Activated CD8-positive, alpha-beta memory T cell treated with anti-CD3 and anti-CD28 coated beads for 4 hours (primary cell): ENCODE results near the gene MBD3L1.

ENCODE experiments used
- DNase-seq, 2 donors: peaks; one replicate each; pipeline ENCODE4 v3.0.0-alpha.2; 2020; ENCODE audit warnings: low read depth in 2 of 2

The MBD3L1 gene

DNA sequence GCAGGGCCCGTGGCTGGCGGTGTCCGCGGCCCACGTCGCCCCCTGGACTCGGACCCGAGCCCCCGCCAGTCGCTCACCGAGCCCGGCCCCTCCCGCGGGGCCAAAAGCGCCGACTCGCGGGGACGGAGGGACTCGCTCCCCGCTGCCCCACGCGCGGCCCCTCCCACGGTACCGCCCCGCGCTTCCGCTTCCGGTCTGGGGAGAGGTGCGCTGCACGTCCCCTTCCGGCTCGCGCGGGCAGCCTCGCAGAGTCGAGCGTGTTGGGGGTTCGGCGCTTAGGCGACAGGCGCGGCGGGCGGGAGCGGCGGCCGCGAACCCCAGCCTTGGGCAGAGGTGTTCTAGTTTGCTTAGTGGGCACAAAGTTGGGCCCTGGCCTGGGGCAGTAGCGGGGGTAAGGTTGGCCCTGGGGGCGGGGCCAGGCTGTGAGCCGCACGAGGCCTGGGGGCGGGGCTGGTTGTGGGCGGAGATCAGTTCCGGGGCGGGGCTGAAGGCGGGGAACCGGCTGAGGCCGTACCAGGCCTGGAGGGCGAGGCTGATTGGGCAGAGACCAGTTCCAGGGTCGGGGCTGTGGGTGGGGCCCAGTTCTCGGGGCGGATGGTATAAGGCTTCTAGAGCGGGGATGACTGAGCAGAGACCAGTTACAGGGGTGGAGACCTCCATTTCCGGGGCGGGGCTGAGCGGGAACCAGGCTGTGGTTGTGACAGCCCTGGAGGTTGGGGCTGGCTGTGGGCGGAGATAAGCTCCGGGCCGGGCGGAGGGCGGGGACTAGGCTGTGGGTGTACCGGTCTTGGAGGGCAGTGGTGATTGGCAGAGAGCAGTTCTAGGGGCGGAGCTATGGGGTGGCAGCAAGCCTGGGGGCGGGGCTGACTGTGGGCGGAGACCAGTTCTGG, at the start of gene MBD3L1, which contains the start of gene ZNF558:
MBD3L1 (plus strand) TSS at position 246 of the 890 bp plus-strand sequence. CDS start 10,302 bp downstream, outside the sequence.
ZNF558 (minus strand) TSS at position 173 of the 890 bp plus-strand sequence. CDS start 9,645 bp downstream, outside the sequence.
- DNase-seq, result peak; percentile 97 to 99

- no peak for DNase-seq
These were observed 37.4 kb upstream of the MBD3L1 start for GRCh38 chr19:8794823-8795222.

- no peak for DNase-seq
These were observed 25.5 kb upstream of the MBD3L1 start for GRCh38 chr19:8806661-8807060.

DNA sequence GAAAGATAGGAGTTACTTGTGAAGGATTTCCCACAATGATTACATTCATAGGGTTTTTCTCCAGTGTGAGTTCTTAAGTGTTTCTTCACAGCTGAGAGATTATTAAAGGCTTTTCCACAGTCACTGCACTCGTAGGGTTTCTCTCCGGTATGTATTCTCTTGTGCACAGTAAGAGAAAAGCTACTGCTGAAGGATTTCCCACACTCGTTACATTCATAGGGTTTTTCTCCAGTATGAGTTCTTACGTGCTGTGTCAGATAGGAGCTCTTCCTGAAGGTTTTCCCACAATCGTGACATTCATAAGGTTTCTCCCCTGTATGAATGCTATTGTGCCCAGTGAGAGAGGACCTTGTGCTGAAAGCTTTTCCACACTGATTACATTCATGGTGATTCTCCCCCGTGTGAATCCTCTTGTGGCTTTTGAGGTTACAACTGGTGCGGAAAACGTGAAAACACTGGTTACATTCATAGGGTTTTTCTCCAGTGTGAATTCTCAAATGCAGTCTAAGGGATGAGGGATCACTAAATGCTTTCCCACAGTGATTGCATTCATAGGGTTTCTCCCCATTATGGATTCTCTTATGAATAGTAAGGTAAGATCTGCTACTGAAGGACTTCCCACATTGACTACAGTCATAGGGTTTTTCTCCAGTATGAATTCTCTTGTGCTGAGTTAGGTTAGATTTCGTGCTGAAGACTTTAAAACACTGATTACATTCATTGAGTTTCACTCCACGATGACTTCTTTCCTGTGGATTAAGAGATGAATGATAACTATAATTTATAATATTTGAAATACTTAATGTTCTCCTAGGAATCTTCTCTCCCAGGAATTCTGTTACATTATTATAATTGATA, 20.6 kb upstream of the MBD3L1 start:
- DNase-seq, result no peak

- DNase-seq, result no peak
These were observed 18.0 kb upstream of the MBD3L1 start for GRCh38 chr19:8814176-8814575.

GRCh38 chr19:8815780-8816179, 16.4 kb upstream of the MBD3L1 start:
- DNase-seq, result no peak

GRCh38 chr19:8820234-8820633, 11.9 kb upstream of the MBD3L1 start:
- no peak for DNase-seq

DNA sequence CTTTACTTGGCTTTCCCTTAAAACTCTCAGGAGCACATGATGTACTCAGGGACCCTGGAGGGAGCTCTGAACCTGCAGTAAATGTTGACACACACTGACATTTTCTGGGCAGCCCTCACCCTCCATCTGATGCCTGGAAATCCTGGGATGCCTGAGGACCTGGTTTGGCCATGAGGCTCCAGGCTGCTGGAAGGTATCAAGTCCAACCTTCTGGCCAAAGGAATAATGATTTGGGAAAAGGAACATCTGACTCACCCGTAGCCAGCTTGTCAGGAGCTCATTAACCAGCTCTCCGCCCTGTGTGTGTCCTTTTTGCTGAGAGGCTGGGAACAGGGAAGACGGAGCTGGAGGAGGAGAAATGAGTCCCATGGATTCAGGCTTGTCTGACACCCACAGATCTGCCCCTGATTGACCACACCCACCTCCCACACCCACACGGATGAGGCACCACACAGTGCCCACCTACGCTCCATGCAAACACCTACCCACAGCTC, 10.4 kb upstream of the MBD3L1 start:
- no peak for DNase-seq

DNA sequence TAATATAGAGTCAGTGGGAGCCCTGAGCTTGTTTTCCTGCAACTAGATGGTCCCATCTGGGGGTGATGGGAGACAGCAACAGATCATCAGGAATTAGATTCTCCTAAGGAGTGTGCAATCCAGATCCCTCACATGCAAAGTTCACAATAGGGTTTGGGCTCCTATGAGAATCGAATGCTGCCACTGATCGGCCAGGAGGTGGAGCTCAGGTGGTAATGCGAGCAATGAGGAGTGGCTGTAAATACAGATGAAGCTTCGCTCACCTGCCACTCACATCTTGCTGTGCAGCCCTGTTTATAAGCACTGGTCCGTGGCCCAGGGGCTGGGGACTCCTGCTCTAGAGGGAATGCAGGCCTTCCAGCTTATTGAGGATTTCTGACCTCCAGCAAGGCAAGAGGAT, 5.8 kb upstream of the MBD3L1 start:
- no peak for DNase-seq

- DNase-seq, result no peak
These were observed 4.9 kb upstream of the MBD3L1 start for GRCh38 chr19:8827277-8827676.

DNA sequence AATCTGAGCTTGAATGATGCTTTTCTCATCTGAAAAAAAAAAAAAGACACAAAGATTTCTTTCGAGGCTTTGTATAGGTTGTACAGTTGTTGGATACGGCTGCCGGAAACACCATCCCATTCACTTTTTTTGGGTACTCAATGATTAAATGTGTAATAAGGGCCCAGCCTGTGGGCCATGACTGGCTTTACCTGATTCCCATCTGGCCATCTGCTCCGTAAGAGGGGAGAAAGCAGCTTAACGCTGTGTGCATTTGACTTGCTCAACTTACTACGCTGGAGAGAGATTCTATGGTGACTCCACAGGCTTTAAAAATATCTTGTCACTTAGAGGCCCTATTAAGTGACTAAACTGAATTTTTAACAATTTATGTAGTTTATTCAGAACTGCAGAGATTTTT, 804 bp upstream of the MBD3L1 start:
- DNase-seq, result no peak

- no peak for DNase-seq
These were observed 395 bp upstream of the MBD3L1 start for GRCh38 chr19:8831832-8832131.

GRCh38 chr19:8835446-8835845, 3.3 kb downstream of the MBD3L1 start:
- no peak for DNase-seq

GRCh38 chr19:8835877-8836276, 3.7 kb downstream of the MBD3L1 start:
- no peak for DNase-seq

- no peak for DNase-seq
These were observed 8.5 kb downstream of the MBD3L1 start for GRCh38 chr19:8840708-8841107.

DNA sequence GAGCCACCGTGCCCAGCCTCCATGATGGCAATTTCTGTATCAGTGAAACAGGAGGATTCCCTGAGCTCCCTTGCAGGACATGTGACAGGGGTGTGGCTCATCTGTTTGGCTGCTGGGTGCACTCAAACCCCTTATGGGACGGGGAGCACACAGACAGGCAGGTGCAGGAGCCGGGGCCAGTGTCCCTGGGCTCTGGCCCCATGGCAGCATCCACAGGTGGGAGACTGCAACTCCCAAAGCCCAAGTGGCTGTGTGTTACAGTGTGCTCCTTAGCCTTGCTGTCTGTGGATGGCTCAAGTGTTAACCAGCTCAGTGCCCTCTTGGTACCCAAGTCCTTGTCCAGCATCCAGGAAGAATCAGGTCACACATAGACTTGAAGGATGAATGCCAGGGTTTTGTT, 14.6 kb downstream of the MBD3L1 start:
- no peak for DNase-seq

DNA sequence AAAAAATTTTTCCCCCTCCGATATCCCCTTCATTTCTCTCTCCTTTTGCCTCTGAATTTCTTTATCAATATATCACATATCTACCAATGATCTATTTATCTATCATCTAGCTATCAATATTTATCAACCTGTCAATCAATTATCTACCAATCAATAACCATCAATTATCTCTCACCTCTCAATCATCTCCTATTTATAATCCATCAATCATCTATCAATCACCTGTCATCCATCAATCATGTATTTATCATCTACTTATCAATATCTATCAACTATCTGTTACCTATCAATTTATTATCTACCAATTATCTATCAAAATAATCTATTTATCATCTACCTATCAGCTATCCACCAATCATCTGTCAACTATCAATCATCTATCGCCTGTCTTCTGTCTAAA, 17.1 kb downstream of the MBD3L1 start:
- DNase-seq, result no peak

- no peak for DNase-seq
These were observed 18.3 kb downstream of the MBD3L1 start for GRCh38 chr19:8850488-8850887.

- DNase-seq, result no peak
These were observed 26.1 kb downstream of the MBD3L1 start for GRCh38 chr19:8858260-8858659.

DNA sequence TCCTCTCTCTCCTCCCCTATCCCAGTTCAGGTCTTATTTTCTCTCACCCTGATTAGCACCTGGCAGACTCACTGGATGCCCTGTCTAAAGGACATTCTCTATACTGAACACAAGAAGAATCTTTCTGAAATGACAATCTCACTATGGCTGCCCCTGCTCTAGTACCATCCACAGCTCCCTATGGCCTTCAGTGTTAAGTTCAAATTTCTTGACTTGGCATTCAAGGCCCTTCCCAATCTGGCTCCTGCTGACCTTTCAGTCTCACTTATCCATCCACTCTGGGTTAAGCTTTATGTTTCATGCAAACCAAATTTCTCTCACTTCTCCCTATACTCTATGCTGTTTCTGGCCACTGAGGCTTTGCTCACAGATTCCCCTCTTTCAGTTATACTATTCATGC, 34.2 kb downstream of the MBD3L1 start:
- no peak for DNase-seq

- no peak for DNase-seq
These were observed 45.9 kb downstream of the MBD3L1 start for GRCh38 chr19:8877854-8878705.
